ENCODE data around the gene TTPAL.
A peak's percentile ranks its signal among the peaks of the same experiment; 100 is the strongest.

The TTPAL gene

GRCh38 chr20:44475694-44476560 lies at the start of gene TTPAL:
Gene TTPAL (plus strand): TSS chr20:44475874. CDS start chr20:44480000, 4,126 bp downstream.
- peak; percentile 96 for DNase-seq (ENCODE audit: low spot score)

- DNase-seq (ENCODE audit: low spot score), result no peak
Observed at GRCh38 chr20:44425923-44426322, 49.8 kb upstream of the TTPAL start.

DNA sequence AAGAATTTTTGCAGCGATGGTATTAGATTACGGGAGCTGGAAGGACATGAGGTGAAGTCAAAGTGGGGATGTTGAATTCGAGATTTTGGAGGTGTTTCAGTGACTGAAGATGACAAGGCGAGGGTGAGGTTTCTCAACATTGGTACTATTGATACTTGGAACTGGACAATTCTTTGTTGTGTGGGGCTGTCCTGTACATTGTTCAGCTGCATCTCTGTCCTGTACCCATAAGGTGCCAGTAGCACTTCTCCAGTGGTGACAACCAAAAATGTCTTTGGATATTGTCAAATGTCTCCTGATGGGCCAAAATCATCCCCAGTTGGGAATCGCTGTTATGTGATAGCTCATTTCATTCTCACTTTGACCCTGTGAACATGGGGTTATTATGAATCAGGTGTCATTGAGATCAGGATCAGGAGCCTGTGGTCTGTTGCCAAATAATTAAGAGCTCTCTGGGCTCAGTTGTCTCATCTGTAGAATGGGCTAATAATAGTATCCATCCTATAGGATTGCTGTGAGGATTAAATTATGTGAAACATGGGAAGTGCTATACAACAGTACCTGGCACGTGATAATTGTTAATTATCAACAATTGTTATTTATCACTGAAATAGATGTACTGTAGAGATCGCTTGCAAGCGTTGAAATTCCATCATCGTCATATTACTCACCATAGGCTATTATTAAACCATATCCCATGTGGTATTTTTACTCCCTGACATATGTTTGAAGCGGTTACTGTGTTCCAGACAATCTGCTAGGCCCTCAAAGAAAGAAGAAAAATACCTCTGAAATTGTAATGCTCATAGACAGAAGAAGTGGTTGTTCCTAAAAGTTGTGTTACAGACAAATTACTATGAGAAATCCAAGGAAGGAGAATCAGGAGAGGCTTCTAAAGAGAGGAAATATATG lies 48.5 kb upstream of the TTPAL start:
- DNase-seq (ENCODE audit: low spot score), result no peak

DNA sequence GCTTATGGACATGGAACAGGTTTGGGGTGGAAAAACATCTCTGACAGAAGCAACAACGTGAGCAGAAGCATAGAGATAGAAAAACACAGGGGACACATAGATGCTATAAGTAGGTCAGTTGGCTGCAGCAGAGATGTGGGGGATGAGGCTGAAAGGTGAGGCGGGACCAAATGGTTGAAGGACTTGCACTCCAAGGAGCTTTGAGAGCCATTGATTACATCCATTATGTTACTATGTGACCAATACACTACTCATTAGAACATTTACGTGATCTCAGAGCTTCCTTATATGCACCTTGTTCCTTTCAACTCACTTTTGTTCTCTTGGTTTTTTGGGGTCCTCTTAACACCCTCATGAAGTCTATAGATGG lies 47.9 kb upstream of the TTPAL start:
- DNase-seq (ENCODE audit: low spot score), result no peak

DNA sequence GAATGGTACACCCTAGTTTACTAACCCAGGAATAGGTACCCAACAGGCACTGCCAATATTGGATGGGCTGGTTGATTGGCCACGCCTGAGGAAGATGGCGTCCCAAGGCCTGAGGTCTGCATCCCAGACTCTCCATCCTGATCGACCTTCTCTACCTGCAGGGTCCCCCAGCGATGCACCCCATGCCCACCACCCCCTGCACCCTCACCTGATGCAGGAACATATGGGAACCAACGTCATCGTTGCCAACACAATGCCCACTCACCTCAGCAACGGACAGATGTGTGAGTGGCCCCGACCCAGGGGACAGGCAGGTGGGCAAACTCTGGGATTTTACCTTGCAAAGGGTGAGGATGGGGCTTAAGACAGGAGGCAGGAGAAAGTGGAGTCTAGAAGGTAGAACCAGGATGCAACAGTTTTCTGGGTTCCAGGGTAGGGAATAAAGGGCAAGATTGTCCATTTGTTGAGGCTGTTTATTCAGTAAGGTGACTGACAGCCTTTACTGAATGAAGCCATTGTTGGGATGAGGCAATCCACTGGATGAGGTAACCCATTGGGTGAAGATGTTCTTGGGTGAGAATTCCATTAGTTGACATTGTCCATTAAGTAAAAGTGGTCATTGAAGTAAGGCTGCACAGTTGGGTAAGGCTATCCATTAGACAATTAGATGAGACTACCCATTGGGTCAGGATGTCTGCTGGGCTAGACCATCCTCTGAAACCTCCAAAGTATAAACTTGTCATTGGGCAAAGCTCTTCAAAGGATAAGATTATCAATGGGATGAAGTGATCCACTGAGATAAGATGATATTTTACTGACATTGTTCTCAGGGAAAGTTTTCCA lies 47.3 kb upstream of the TTPAL start:
- no peak for DNase-seq (ENCODE audit: low spot score)

- DNase-seq (ENCODE audit: low spot score), result no peak
Observed at GRCh38 chr20:44429017-44429339, 46.7 kb upstream of the TTPAL start.

- no peak for DNase-seq (ENCODE audit: low spot score)
Observed at GRCh38 chr20:44429419-44430269, 46.0 kb upstream of the TTPAL start.

DNA sequence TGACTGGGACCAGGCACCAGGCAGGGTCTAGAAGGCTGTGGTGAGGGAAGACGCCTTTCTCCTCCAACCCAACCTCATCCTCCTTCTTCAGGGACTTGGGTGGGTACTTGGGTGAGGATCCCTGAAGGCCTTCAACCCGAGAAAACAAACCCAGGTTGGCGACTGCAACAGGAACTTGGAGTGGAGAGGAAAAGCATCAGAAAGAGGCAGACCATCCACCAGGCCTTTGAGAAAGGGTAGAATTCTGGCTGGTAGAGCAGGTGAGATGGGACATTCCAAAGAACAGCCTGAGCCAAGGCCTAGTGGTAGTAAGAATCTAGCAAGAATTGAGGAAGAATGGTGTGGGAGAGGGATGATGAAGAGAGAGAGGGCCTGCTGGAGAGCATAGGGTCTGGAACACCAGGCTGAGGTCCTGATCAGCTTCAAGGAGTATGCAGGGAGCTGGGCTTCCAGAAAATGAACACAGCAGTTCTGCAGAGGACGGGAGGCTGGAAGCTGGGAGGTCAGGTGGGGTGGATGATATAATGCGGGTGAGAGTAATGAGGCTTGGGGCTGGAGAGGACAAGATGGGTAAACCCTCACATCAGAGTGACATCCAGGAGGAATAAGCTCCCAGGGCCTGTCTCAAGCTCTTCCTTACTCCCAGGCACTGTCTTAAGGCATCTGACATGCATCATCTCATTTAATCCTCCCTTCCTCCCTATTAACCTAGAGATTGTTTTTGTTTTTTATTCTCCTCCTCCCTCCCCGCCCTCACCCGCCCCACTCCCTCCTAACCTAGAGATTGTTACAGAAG lies 45.2 kb upstream of the TTPAL start:
- DNase-seq (ENCODE audit: low spot score), result no peak

DNA sequence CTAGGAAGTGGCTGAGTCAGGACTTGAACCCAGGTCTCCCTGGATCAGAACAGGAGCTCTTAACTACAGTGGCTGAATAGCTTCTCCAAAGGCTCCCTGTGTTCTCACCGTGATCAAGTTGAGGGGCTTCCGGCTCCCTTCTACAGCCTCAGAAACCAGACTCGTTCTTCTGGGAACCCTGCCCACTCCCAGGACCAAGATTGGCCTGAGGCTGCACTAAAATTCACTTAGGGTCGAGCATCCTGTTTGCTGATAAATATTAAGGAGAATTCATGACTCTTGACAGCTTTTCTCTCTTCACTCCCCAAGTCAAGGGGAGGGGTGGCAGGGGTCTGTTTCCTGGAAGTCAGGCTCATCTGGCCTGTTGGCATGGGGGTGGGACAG lies 44.6 kb upstream of the TTPAL start:
- no peak for DNase-seq (ENCODE audit: low spot score)

- DNase-seq (ENCODE audit: low spot score), result no peak
Observed at GRCh38 chr20:44431502-44432234, 44.0 kb upstream of the TTPAL start.

DNA sequence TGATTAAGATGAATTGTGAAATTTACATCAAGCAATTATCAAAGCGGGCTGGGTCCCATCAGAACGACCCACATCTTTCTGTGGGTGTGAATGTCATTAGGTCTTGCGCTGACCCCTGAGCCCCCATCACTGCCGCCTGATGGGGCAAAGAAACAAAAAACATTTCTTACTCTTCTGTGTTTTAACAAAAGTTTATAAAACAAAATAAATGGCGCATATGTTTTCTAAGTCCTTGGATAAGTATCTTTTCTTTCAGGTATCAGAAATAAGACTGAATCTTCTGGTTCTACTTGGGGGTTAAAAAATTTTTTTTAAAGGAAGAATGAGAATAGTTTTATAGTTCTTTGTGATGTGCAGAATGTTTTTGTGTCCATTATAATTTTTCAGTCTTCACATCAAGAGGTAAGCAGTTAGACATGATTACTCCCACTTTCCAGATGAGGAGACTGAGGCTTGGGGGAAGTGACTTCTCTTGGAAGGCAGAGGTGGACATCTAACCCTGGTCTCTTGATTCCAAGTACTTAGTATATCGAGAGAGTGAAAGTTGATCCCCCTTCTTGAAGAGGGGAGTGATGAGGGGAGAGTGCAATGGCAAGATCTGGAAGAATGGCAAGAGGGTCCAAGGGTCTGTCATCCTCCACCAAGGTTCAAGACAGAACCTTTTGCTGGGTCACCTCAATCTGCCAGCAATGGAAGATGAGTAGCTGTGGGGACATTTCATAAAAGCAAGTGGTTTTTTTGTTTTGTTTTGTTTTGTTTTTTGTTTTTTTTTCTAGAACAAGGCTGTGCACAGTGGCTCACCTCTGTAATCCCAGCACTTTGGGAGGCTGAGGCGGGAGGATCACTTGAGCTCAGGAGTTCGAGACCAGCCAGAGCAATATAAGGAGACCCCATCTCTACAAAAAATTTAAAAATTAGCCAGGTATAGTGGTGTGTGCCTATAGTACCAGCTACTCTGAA lies 42.8 kb upstream of the TTPAL start:
- DNase-seq (ENCODE audit: low spot score), result no peak

DNA sequence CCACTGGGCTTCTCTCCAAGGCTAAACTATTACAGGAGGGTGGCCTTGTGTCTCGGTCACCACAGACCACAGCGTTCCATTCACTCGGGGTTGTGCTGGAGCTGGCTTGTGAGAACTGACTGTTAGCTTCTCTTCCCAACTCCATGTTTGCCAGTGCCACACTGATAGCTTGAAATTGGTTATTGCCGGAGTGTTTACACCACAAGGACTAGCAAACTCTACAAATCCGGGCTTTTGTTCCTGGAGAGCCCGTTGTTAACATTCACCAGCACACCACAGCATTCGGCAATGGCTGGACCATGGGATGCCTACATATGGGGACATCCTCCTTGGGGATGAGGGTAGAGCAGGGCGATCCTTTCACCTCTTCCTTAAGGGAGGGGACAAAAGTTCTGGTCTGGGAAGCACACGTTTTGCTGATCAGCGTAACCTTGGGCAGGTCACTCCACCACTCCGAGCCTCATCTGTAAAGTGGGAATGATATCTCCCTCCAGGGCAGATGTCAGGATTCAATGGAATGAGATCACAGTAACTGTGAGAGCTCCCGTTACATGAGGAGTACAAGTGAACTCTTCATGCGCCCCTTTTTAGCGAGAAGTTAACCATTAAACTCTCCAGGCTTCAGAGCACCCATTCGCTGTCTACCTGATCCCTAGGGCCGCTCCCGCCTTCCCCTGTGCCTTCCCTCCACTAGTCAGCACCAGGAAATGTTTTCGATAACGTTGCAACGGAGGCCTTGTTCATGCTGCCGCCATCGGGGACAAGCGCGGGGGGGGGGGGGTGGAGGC lies 41.7 kb upstream of the TTPAL start:
- DNase-seq (ENCODE audit: low spot score), result no peak

DNA sequence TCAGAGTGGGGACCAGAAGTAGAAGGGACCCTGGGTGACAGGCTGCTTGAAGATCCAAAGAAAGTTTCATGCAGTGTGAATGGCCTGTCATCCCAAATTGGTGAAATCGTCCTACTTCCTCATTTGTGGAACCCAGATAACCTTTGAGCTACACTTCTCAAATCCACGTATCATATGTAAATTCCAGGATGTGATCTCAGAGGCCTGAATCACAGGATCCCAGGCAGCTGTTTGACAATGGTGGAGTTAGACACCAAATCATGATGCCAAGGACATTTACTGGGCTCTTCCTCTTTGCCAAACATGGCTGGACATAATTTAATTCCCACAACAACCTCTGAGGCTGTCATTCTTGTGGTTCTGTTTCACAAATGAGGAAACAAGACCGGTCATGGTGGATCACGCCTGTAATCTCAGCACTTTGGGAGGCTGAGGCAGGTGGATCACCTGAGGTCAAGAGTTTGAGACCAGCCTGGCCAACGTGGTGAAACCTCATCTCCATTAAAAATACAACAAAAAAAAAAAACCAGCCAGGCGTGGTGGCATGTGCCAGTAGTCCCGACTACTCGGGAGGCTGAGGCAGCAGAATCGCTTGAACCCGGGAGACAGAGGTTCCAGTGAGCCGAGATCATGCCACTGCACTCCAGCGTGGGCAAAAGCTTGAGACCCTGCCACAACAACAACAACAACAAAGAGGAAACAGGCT lies 39.9 kb upstream of the TTPAL start:
- DNase-seq (ENCODE audit: low spot score), result no peak

DNA sequence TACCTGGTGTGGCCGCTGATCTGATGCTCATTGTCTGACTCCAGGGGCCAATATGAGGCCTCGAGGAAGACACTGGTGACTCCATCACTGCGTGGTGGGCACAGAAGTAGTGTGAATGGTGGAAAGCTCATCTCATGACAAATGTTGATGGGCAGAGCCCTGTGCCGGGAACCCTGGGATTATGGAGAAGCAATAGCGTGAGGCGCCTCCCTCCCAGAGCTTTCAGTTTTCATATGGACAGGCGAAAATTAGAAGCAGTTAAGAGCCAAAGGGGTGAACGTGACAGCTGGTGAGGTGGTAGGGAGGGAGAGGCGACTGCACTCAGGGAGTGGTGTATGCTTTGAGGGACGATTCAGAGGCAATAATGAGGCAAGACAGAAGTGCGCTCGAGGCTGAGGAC lies 39.3 kb upstream of the TTPAL start:
- no peak for DNase-seq (ENCODE audit: low spot score)

GRCh38 chr20:44437497-44437896 lies 38.2 kb upstream of the TTPAL start:
- DNase-seq (ENCODE audit: low spot score), result no peak

DNA sequence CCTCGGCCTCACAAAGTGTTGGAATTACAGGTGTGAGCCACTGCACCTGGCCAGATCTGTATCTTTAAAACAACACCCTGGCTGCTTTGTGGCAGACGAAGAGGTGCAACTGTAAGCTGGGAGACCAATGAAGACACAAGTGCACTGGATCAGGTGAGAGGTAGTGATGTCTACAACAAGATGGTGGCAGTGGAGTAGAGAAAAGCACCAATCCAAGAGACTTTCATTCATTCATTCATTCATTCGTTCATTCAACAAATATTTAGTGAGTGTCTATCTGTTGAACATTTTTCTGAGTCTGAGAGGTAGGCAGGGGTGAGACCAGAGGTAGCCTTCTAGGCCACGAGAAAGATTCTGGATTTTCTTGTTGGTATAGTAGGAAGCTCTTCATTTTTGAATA lies 36.9 kb upstream of the TTPAL start:
- DNase-seq (ENCODE audit: low spot score), result no peak

GRCh38 chr20:44439318-44439717 lies 36.4 kb upstream of the TTPAL start:
- no peak for DNase-seq (ENCODE audit: low spot score)
